ENCODE measurements around the gene TOM1. TPM values are rescaled to one million over a fixed set of nuclear protein-coding genes. Genes with fewer than 3 reads are reported as not detected.

The TOM1 gene
- total RNA-seq, 1 donor from 2014 or later = 47.9 TPM

- Mint-ChIP-seq H3K36me3 (ENCODE audit: low read depth) (peaks cover 22% of the 10 kb centered on the region), H3K4me1 (ENCODE audit: low read depth) (no peaks in the 10 kb centered on the region), H3K4me3 (ENCODE audit: unreplicated experiment) (no peak overlapping the region), H3K27ac (ENCODE audit: unreplicated experiment) (no peak overlapping the region), H3K9me3 (ENCODE audit: low read depth) (no peaks in the 10 kb centered on the region), H3K27me3 (ENCODE audit: low read depth) (no peaks in the 10 kb centered on the region)
- no peak for TF ChIP-seq CTCF (IDR thresholded peaks at IDR 0.05)
- no peak for DNase-seq (ENCODE audit: low spot score)
Measured at GRCh38 chr22:35275580-35275979, 24.1 kb upstream of the TOM1 start.

- H3K27ac Mint-ChIP-seq (ENCODE audit: unreplicated experiment) = no peak overlapping the region
- H3K36me3 Mint-ChIP-seq (ENCODE audit: low read depth) = peaks cover 24% of the 10 kb centered on the region
- H3K27me3 Mint-ChIP-seq (ENCODE audit: low read depth) = no peaks in the 10 kb centered on the region
- H3K9me3 Mint-ChIP-seq (ENCODE audit: low read depth) = no peaks in the 10 kb centered on the region
- no peaks in the 10 kb centered on the region for H3K4me1 Mint-ChIP-seq (ENCODE audit: low read depth)
- no peak overlapping the region for H3K4me3 Mint-ChIP-seq (ENCODE audit: unreplicated experiment)
- TF ChIP-seq CTCF (IDR thresholded peaks at IDR 0.05) = no peak
- no peak for DNase-seq (ENCODE audit: low spot score)
Measured at GRCh38 chr22:35276019-35276418, 23.7 kb upstream of the TOM1 start.

GRCh38 chr22:35288116-35288515, 11.6 kb upstream of the TOM1 start:
- Mint-ChIP-seq H3K27me3 (ENCODE audit: low read depth) (no peaks in the 10 kb centered on the region), H3K27ac (ENCODE audit: unreplicated experiment) (no peak overlapping the region), H3K36me3 (ENCODE audit: low read depth) (peaks cover 19% of the 10 kb centered on the region), H3K4me3 (ENCODE audit: unreplicated experiment) (no peak overlapping the region), H3K4me1 (ENCODE audit: low read depth) (no peaks in the 10 kb centered on the region), H3K9me3 (ENCODE audit: low read depth) (no peaks in the 10 kb centered on the region)
- no peak for TF ChIP-seq CTCF (IDR thresholded peaks at IDR 0.05)
- DNase-seq (ENCODE audit: low spot score) = no peak

- TF ChIP-seq CTCF (IDR thresholded peaks at IDR 0.05) = no peak
- Mint-ChIP-seq H3K4me1 (ENCODE audit: low read depth) (no peaks in the 10 kb centered on the region), H3K27me3 (ENCODE audit: low read depth) (no peaks in the 10 kb centered on the region), H3K27ac (ENCODE audit: unreplicated experiment) (peak overlapping the region; percentile 36), H3K36me3 (ENCODE audit: low read depth) (peaks cover 20% of the 10 kb centered on the region), H3K9me3 (ENCODE audit: low read depth) (no peaks in the 10 kb centered on the region), H3K4me3 (ENCODE audit: unreplicated experiment) (no peak overlapping the region)
- no peak for DNase-seq (ENCODE audit: low spot score)
Measured at GRCh38 chr22:35292786-35293185, 6.9 kb upstream of the TOM1 start.

GRCh38 chr22:35296051-35296450, 3.6 kb upstream of the TOM1 start:
- peaks cover 15% of the 10 kb centered on the region for H3K36me3 Mint-ChIP-seq (ENCODE audit: low read depth)
- H3K4me1 Mint-ChIP-seq (ENCODE audit: low read depth) = peaks cover 10% of the 10 kb centered on the region
- no peak overlapping the region for H3K4me3 Mint-ChIP-seq (ENCODE audit: unreplicated experiment)
- H3K27me3 Mint-ChIP-seq (ENCODE audit: low read depth) = no peaks in the 10 kb centered on the region
- H3K9me3 Mint-ChIP-seq (ENCODE audit: low read depth) = no peaks in the 10 kb centered on the region
- no peak for TF ChIP-seq CTCF (IDR thresholded peaks at IDR 0.05)
- no peak for DNase-seq (ENCODE audit: low spot score)
- H3K27ac Mint-ChIP-seq (ENCODE audit: unreplicated experiment) = no peak overlapping the region

All from chondrocyte (in vitro differentiated cells).